Right hindlimb (tissue), 1 donor: Measurements from ENCODE around the gene RGS9.
"Not testable (repeated sequence)": the region's sequence is repeated elsewhere in the genome, so short reads cannot be mapped to it uniquely, and the experiment has no call there.

Experiments used
- DNase-seq: peaks from one replicate; pipeline ENCODE4 v3.0.0-alpha.2; 2018

The RGS9 gene

GRCh38 chr17:65137021-65137939 is at the start of gene RGS9:
TSS of gene RGS9 (plus strand) at chr17:65137370. CDS start at chr17:65137541, 171 bp downstream.
- DNase-seq = peak; percentile 84

DNA sequence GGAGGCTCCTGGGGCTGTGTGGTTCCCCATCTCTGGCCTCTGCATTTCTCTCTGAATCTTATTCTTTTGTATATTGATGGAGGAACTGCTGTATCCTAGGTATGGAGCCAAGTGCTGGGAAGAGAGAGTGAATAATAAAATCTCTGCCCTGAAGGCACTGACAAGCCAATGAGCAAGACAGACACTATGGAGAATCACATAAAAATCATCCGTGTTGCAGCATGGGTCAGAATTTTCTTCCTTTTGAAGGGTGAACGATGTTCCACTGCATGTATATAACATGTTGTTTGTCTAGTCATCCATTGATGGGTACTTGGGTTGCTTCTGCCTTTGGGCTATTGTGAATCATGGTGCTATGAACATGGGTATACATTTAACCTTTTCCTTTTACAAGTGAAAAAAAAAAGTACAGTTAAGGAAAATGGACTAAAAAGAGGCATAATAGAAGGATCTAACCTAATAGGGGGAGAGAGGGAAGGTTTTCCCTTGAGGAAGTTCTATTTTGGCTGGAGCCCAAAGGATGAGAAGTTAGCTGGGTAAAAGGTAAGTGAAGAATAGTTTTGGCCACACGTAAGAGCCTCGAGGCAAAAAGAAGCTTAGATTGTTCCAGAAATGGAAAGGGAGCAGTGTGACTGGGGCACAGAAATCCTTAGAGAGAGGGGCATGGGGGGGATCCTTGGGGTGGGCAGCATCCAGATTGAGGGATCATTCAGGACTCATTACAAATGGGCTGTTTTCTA is 48.4 kb upstream of the RGS9 start:
- no peak for DNase-seq

DNA sequence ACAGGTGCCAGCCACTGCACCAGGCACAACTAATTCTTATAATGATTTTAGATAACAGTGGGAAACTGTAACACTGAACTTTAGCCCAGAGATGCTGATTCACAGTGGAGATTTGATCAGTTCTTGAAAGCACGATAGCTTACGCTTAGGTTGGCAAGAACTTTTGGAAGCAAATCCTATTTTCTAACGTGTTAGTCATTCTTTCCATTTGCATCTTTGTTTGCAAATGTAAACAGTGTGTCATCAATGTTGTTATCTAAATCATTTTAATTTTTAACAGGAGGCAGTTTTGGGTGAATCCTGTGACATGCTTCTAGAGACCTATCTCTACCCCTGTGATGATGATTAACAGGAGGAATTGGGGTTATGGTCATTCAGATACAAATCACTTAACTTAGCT is 44.9 kb upstream of the RGS9 start:
- DNase-seq = no peak

DNA sequence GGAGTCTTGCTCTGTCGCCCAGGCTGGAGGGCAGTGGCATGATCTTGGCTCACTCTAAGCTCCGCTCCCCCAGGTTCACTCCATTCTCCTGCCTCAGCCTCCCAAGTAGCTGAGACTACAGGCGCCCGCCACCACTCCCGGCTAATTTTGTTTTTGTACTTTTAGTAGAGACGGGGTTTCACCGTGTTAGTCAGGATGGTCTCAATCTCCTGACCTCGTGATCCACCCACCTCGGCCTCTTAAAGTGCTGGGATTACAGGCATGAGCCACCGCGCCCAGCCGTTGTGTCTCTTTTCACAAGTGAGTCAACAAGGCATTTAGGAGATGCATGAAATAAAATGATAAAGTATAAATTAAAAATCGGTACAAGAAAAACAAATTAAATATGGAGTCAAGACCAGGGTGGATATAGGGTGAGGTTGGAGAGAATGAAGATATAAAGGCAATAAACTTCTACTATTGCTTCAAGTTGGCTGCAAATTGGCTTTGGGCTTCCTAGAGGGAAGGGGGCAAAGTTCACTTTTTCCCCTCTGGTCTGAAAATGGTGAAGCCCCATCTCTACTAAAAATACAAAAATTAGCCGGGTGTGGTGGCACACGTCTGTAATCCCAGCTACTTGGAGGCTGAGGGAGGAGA is 44.3 kb upstream of the RGS9 start:
- not testable (repeated sequence) for DNase-seq

DNA sequence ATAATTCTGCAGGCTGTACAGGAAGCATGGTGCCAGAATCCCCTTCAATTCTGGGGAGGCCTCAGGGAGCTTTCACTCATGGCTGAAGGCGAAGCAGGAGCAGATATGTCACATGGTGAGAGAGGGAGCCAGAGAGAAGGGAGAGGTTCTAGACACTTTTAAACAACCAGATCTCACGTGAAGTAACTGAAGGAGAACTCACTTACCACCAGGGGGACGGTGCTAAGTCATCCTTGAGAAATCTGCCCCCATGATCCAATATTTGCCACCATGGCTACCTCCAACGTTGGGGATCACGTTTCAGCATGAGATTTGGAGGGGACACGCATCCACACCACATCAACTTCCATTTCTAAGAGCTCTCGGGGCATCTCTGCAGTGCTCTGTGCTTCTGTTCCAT is 43.2 kb upstream of the RGS9 start:
- DNase-seq = no peak

- DNase-seq = no peak
Measured at GRCh38 chr17:65095465-65095864, 41.7 kb upstream of the RGS9 start.

DNA sequence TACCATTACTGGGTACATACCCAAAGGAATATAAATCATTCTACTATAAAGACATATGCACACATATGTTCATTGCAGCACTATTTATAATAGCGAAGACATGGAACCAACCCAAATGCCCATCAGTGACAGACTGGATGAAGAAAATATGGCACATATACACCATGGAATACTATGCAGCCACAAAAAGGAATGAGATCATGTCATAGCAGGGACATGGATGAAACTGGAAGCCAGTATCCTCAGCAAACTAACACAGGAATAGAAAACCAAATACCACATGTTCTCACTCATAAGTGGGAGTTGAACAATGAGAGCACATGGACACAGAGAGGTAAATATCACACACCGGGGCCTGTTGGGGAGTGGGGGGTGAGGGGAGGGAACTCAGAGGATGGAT is 40.8 kb upstream of the RGS9 start:
- not testable (repeated sequence) for DNase-seq

GRCh38 chr17:65097110-65097509 is 40.1 kb upstream of the RGS9 start:
- no peak for DNase-seq

- DNase-seq = no peak
Measured at GRCh38 chr17:65099475-65099874, 37.7 kb upstream of the RGS9 start.

- DNase-seq = peak; percentile 31
Measured at GRCh38 chr17:65099941-65100315, 37.2 kb upstream of the RGS9 start.

DNA sequence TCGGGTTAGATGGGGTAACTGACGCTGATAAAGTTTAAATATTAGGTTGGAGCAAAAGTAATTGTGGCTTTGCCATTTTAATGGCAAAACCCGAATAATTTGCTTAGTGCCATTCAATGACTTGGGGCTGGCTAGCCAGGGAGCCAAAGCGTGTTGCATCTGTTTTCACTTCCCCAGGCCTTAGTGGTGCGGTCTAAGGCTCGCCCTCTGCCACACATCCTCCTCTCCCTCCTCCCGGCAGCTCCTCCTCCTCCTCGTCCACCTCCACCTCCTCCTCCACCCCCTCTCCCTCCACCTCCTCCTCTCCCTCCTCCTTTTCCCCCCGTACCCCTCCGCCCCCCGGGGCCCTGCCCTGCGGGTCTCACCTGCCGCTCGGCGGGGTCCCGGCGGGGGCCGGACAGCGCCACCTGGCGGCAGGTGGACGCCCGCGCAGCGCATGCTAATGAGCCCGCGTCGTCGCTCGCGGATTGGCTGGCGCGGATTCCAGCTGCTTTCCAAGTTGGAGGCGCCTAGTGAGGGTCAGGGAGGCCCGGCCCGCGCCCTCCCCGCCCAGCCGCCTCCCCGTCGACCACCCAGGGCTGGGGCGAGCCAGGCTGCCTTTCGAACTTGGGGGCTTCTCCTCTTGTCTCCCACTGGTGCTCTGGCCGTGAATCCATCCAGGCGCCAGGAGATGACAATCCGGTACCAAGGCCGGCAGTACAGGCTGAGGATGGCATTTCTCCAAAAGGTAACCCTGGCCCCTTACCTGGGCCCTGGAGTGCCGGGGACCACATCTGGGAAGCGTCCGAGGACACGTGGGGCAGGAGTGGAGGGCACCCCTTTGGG is 36.6 kb upstream of the RGS9 start:
- DNase-seq = peak; percentile 88

- no peak for DNase-seq
Measured at GRCh38 chr17:65101371-65101770, 35.8 kb upstream of the RGS9 start.

DNA sequence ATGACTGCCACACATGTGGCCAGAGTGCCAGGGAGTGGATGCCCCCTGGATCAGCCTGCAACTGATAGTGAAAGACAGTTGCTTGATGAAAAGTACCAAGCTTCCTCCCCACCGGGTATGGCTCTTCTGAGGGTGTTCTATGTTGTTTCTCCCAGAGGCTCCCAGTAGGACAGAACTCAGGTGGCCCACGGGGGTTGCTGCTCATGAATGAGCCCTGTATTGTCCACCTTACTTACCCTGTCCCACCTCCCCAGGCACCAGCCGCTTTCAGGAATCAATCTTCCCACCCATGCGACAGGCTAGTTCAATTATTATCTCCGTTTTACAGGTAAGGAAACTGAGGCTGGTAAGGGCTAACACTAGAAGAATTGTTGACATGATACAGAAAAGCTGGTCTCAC is 34.9 kb upstream of the RGS9 start:
- DNase-seq = no peak

DNA sequence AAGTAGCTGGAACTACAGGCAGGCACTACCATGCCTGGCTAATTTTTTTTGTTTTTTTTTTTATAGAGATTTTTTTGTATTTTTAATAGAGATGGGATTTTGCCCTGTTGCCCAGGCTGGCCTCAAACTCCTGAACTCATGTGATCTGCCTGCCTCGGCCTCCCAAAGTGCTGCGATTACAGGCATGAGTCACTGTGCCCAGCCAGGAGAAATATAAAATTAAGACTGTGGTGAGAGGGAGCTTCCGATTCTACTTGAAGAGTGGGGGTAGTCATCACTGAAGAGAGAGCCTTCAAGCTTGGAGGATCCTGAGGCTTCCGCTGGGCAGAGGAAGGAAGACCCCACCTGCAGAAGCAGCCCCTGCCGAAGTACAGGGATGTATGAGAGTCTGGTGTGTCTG is 34.4 kb upstream of the RGS9 start:
- no peak for DNase-seq

DNA sequence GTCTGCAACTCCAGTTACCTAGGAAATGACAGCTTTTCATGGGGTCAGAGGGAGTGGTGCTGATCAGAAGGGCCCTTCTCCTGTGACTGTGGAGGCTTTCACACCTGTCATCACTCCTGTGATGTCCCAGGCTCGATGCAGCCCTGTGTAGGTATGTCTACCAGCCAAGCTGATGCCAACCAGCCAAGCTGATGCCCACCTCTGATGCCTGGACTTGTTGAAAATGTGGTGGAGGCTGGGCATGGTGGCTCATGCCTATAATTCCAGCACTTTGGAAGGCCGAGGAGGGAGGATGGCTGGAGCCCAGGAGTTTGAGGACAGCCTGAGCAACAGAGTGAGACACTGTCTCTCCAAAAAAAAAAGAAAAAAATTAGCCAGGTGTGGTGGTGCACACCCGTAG is 33.7 kb upstream of the RGS9 start:
- DNase-seq = no peak

GRCh38 chr17:65103896-65104295 is 33.3 kb upstream of the RGS9 start:
- DNase-seq = no peak

DNA sequence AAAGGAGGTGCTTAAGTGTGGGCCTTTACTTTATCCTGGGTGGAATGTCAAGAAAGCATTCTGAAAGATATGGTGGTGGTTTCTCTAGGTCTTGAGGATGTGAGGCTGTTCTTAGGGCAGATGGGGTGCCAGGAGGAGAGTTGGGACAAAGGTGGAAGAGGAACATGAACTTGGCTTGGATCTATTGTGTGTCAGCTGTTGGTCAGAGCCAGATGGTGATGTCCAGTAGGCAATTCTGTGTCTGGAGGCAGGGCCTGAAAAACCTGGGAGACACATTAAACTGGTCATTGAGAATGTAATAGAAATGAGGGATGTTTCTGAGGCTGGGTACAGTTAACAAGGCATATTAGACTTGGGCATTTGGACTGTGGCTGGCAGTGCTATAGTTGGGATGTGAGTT is 32.6 kb upstream of the RGS9 start:
- no peak for DNase-seq

- no peak for DNase-seq
Measured at GRCh38 chr17:65104973-65105372, 32.2 kb upstream of the RGS9 start.

GRCh38 chr17:65108152-65108551 is 29.0 kb upstream of the RGS9 start:
- DNase-seq = no peak

- no peak for DNase-seq
Measured at GRCh38 chr17:65109543-65109942, 27.6 kb upstream of the RGS9 start.

- DNase-seq = no peak
Measured at GRCh38 chr17:65109990-65110680, 27.0 kb upstream of the RGS9 start.

DNA sequence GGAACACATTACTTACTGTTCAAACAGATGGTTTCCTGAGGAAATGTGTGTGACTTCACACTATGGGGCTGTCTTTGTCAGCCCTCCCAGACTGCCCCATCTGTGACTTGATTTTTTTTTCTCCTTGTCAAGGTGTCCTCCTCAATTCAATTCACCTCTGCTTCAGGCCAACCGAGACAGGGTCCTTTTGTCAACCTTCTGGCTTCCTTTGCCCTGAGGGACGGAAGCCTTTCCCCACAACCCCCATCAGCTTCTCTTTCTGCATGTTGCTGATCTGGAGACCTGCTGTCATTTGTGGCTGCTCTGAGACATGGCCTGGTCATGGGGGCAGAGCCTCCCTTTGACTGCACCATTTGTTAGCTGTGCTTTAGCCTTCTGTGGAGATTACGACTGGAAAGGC is 21.3 kb upstream of the RGS9 start:
- DNase-seq = no peak
